Renal cortical epithelial cell (primary cell): Measurements from ENCODE around the gene POTEF. TPM values are rescaled to one million over a fixed set of nuclear protein-coding genes. Genes with fewer than 3 reads are reported as not detected.
"Not testable (repeated sequence)": the region's sequence is repeated elsewhere in the genome, so short reads cannot be mapped to it uniquely, and the experiment has no call there.

ENCODE experiments used
- DNase-seq: peaks from one replicate; pipeline ENCODE4 v3.0.0-alpha.2; 2011; ENCODE audit warnings: low read depth
- total RNA-seq: library from RNA; depleted of rRNA; stranded (reverse); fragments of >200 nt; gene quantifications from 2 replicates; pipeline ENCODE4 v1.2.3, GENCODE V29; 2014

The POTEF gene
- total RNA-seq, 1 donor from 2014 or later, result not detected

DNA sequence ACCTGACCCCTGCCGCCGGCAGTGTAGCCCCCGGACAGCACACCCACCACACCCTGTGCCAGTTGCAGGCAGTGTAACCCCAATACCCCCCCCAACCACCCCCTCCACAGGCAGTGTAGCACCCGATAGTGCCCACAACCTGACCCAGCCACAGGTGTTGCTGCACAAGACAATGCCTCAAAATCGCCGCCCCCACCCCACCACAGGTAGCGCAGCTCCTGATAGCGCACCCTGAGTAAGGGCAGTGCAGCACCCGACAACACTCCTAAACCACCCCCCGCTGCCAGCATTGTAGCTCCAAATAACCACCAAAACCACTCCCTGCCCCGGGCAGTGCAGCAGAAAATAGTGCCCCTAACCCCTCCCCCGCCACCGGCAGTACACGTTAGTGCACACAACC lies 558 bp downstream of the POTEF start:
- DNase-seq, result not testable (repeated sequence)

DNA sequence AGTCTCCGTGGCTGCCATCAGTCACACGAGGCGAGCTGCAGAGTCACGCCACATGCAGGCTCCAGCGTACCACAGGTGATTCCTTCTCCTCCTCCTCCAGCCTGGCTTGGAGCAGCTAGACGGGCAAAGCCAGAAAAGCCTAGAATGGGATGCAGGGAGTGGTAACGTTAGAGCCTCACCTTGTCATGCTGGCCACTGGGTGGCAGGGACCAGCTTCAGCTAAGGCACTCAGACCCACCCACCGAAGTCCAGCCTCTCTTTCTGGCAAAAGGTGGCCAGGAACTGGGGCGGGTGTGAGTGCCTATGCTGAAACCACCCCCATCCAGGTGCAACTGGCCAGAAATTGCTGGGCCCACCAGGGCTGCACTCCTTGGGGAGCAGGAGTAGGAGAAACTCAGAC lies 1.3 kb downstream of the POTEF start:
- not testable (repeated sequence) for DNase-seq

DNA sequence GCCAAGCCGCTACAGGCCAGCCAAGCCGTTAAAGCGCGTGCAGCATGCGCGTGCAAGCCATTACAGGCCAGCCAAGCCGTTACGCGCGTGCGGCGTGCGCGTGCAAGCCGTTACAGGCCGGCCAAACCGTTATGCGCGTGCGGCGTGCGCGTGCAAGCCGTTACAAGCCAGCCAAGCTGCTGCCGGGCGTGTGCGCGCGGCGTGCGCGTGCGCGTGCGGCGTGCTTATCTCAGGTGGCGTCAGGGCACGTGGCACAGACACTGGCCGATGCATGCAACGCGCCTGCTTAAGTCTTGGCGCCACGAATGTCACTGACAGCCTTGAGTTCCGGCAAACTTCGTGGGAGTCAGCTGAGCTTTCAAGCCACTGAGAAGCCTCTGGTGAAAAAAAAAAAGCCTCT lies 8.1 kb downstream of the POTEF start:
- DNase-seq, result not testable (repeated sequence)

DNA sequence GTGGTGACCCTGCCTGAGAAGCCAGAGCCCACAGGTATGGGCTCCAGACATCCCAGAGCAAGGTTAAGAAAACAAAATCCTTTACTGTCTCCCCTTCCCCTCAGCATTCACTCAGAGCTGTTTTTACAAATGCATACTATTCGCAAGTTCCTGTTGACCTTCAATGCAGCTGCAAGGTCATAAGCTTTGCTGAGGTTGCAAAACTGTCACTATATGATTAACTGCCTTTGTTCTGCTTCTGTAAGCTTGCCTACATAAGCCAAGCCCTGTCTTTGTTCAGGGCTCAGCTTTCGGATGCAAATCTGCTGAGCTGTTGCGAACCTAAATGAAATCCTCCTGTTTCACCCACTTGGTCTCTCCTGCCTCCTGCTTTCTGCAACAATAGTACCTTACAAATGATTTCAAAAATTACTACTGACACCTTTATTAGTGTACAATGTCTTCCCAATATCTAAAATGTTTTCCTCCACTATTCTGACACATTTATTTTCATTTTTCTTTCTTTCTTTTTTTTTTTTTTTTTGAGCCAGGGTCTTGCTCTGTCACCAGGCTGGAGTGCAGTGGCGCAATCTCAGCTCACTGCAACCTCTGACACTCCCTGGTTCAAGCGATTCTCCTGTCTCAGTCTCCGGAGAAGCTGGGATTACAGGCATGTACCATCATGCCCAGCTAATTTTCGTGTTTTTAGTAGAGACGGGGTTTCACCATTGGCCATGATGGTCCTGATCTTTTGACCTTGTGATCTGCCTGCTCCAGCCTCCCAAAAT lies 26.2 kb downstream of the POTEF start:
- DNase-seq, result not testable (repeated sequence)

DNA sequence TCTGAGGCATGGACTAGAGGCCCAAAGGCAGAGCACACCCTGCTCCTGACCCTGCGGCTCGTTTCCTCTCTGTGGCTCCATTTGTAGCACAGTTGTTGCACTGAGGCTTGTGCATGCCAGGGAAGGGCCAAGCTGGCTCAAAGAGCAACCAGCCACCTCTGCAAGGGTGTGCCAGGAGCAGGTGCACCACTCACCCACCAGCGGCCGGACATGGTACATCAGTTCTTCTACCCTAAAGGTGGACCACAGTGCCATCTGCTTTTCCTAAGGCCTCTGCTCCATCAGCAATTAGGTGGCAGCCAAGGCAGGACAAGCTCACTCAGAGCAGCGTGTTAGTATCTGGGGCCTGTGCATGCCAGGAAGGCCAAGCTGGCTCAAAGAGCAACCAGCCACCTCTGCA lies 66.4 kb downstream of the POTEF start:
- not testable (repeated sequence) for DNase-seq

DNA sequence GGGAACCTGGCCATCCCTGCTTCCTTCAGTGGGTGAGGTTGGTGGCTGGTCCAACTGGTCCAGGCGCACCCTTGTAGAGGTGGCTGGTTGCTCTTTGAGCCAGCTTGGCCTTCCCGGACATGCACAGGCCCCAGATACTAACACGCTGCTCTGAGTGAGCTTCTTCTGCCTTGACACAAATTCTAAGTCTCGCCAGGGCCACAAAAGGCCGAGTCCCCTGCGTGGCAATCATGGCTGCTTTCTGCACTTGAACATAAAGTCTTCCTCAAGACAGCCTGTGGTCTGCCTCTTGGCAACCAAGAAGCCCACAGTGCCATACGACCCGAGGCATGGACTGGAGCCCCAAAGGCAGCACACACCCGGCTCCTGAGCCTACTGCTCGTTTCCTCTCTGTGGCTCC lies 69.0 kb downstream of the POTEF start:
- DNase-seq, result not testable (repeated sequence)

DNA sequence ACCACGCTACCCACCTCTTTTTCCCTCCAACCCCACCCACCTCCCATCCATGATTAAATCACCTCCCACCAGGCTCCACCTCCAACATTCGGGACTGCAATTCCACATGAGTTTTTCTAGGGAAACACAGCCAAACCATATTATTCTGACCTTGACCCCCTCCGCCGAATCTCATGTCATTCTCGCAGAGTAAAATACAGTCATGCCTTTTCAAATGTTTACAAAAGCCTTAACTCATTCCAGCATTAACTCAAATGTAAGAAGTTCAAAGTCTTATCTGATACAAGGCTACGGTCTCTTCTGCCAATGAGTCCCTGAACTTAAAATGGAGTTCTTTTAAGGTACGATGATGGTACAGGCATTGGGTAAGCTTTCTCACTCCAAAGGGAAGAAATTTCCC lies 72.7 kb downstream of the POTEF start:
- not testable (repeated sequence) for DNase-seq

DNA sequence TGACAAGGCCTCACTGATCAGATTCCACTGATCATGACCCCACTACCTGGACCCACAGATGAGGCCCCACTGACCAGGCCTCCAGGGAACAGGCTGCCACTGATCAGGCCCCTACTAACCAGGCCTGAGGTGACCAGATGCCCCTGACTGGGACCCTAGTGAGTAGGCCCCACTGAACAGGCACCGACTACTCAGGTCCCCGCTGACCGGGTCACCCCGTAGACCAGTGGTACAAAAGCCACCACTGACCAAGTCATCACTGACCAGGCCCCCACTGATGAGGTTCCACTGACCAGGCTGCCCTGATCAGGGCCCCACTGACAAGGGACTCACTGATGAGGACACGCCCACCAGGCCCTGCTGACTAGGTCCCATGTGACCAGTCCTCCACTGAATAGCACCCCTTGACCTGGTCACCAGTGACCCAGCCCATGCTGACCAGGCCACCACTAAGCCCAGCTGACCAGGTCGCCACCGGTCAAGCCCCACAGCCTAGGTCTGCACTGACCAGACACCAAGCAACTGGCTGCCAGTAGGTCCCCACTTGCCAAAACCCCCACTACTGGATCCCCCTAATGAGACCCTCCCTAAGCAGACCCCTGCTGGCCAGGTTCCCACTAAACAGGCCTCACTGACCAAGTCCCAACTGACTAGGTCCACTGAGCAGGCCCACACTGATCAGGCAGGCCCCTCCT lies 75.7 kb downstream of the POTEF start:
- not testable (repeated sequence) for DNase-seq

DNA sequence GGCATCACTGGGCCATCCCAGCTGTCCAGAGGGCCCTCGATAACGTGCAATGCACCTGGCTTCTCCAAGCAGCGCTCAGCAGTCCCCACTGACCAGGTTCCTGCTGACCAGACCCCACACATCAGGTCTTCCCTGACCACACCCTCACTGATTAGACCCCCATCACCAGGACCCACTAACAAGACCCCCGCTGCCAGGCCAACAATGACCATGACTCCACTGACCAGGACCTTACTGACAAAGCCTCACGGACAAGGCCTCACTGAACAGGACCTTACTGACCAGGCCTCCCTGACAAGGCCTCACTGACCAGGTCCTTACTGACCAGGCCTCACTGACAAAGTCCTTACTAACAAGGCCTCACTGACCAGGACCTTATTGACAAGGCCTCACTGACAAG lies 76.6 kb downstream of the POTEF start:
- DNase-seq, result not testable (repeated sequence)

DNA sequence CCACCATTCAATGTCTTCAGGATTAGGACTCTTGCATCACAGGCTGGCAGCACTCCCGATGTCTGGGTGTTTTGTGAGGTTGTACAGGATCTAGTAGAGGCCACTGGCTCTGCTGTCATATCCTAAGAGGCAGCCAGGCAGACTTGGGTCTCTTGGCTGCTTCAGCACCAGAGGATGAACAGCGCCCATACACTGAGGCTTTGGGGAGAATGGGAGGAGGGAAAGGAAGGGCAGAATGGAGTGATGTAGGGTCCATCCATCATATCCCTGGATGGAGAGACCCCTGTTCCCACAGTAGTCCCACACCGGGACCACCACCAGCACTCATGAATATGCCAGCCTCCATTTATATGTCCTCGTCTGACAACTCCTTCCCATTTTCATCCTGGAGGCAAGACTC lies 80.6 kb downstream of the POTEF start:
- DNase-seq, result not testable (repeated sequence)

DNA sequence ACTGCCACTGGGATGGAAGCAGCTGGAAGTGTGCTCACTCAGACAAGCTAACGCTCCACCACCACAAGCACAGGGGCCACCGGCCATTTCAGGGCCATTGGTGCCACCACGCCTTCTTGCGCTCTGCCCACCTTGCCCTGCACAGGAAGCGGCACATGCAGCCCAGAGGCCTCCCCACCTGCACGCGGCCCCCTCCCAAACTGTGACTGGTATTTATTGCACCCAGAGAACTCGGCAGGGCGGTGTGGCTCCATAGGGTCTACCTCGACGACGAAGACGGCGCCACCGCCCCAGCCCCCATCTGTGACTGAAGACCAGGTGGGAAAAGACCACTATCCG lies 90.8 kb downstream of the POTEF start:
- DNase-seq, result not testable (repeated sequence)

DNA sequence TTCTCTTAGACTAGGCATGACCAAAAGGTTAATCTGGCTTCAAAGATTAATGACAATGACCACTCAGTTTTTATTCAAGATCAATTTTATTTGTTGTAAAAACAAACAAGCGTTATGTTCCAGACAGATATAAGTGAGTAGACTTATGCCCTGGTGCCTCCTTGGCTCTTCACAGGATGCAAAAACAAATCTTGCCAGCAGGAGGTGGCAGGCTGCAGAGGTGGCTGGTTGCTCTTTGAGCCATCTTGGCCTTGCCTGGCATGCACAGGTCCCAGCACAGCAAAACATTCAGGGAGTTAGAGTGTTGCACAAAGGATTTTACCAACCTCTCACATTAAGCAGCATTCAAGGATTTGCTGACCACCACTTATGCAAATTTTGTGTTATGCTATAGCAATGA lies 103.1 kb downstream of the POTEF start:
- DNase-seq, result not testable (repeated sequence)

Other genes with a start within 250 kb of the POTEF start
- gene RAB6C, start 149.6 kb downstream of the POTEF start, total RNA-seq, result not detected in 2 replicates
- gene CCDC74B, start 15.9 kb upstream of the POTEF start, total RNA-seq, result 0.87 and 7.2 TPM in 2 replicates
- 13.9 and 29.6 TPM in 2 replicates for gene SMPD4, start 52.4 kb upstream of the POTEF start, total RNA-seq
- 59.8 and 179 TPM in 2 replicates for gene MZT2B, start 53.0 kb upstream of the POTEF start, total RNA-seq
- gene TUBA3E, start 69.2 kb upstream of the POTEF start, total RNA-seq, result not detected in 2 replicates
- gene IMP4, start 213.7 kb upstream of the POTEF start, total RNA-seq, result 96.5 and 102 TPM in 2 replicates
- gene PTPN18, start 226.8 kb upstream of the POTEF start, total RNA-seq, result 9.2 and 32.4 TPM in 2 replicates